Measurements from ENCODE around the gene ARID1A. TPM values are rescaled to one million over a fixed set of nuclear protein-coding genes. Genes with fewer than 3 reads are reported as not detected.

The ARID1A gene
- total RNA-seq, 2 donors from 2014 or later: 49.6 to 76.2 TPM

DNA sequence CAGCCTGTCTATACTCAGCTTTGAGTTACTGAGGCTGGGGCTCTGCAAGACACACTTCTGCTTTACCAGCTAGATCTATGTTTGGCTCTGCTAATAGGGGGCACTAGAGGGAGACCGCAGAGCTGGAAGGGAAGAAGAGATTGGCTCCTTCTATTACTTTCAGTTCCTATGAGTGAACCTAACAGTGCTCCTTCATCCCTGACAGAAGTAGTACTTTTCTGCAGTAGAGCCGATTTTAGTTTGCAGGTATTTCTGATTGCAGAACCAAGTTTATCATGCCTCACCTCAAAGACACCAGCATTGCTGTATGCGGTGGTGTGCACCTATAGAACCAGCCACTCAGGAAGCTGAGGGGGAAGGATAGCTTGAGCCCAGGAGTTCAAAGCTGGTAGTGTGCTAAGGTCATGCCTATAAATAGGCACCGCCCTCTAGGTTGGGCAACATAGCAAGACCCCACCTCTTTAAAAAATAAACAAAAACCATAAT is 125.0 kb downstream of the ARID1A start:
- H3K9me3 ChIP-seq: no peaks in the 10 kb centered on the region
- peak; percentile 48 for DNase-seq
- H3K4me3 ChIP-seq: no peak overlapping the region
- H3K36me3 ChIP-seq: no peaks in the 10 kb centered on the region
- peaks cover 4% of the 10 kb centered on the region for H3K4me1 ChIP-seq
- no peak overlapping the region for H3K27ac ChIP-seq
- H3K27me3 ChIP-seq: no peaks in the 10 kb centered on the region
- intact Hi-C loops (cut with DNase I): no loop called here
- TF ChIP-seq, protein P1, sequence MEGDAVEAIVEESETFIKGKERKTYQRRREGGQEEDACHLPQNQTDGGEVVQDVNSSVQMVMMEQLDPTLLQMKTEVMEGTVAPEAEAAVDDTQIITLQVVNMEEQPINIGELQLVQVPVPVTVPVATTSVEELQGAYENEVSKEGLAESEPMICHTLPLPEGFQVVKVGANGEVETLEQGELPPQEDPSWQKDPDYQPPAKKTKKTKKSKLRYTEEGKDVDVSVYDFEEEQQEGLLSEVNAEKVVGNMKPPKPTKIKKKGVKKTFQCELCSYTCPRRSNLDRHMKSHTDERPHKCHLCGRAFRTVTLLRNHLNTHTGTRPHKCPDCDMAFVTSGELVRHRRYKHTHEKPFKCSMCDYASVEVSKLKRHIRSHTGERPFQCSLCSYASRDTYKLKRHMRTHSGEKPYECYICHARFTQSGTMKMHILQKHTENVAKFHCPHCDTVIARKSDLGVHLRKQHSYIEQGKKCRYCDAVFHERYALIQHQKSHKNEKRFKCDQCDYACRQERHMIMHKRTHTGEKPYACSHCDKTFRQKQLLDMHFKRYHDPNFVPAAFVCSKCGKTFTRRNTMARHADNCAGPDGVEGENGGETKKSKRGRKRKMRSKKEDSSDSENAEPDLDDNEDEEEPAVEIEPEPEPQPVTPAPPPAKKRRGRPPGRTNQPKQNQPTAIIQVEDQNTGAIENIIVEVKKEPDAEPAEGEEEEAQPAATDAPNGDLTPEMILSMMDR (IDR thresholded peaks at IDR 0.05): peak; percentile 20
- no peak overlapping the region for H3K9ac ChIP-seq (ENCODE audit: low read depth in 2 of 2, low read length in 2 of 2)

DNA sequence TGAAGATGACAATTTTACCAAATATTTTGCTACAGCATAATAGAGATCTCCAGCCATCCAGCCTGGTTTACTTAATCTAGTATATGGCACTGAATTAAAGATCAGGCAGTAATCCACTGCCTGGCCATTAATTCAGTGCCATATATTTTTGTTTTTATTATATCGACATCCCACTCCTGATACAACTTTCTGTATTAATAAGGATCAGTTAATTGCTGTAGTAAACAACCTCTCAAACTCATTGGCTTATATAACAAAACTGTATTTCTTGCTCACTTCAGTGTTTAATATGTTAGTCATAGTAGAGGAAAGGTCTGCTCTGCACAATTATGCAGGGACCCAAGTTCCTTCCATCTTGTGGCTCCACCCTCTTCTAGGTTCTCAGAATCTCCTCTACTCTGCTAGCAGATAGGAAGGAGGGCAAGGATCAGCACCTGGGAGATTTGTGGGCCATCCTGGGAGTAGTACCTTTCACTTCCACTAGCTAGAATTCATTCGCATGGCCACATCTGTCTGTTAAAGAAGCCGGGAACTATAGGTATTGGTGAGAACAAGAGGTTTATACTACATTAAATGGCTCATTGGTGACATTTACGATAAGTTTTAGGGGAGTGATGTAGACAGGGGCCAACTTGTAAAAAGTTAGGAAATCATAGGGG is 127.1 kb downstream of the ARID1A start:
- intact Hi-C loops (cut with DNase I): no loop called here
- no peak overlapping the region for H3K4me3 ChIP-seq
- no peak overlapping the region for H3K27ac ChIP-seq
- no peaks in the 10 kb centered on the region for H3K9me3 ChIP-seq
- TF ChIP-seq, protein P1 (IDR thresholded peaks at IDR 0.05): no peak
- H3K27me3 ChIP-seq: no peaks in the 10 kb centered on the region
- H3K9ac ChIP-seq (ENCODE audit: low read depth in 2 of 2, low read length in 2 of 2): no peak overlapping the region
- DNase-seq: no peak
- no peaks in the 10 kb centered on the region for H3K36me3 ChIP-seq
- peaks cover 8% of the 10 kb centered on the region for H3K4me1 ChIP-seq

DNA sequence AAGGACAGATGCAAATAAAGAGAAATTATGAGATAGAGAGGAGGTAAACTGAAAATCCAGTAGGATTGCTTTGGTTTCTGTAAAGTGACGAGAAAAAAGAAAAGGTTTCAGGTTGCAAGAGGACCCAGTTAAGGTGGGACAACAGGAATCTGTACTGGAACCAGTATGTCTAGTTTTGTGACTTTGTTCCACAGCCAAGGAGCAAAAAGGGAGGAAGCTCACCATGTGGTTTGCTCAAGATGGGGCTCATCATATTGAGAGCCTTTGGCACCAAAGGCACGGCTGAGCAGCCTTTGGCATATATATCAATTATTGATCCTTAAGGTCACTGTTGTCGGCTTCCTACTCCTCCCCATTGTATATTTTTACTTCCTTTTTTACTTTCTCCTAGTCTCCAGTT is 128.9 kb downstream of the ARID1A start:
- Histone ChIP-seq H3K9ac (ENCODE audit: low read depth in 2 of 2, low read length in 2 of 2) (no peak overlapping the region), H3K4me3 (no peak overlapping the region), H3K4me1 (peaks cover 14% of the 10 kb centered on the region), H3K27ac (no peak overlapping the region), H3K9me3 (no peaks in the 10 kb centered on the region), H3K36me3 (no peaks in the 10 kb centered on the region), H3K27me3 (no peaks in the 10 kb centered on the region)
- TF ChIP-seq, protein P1 (IDR thresholded peaks at IDR 0.05): no peak
- DNase-seq: no peak
- intact Hi-C loops (cut with DNase I): no loop called here

DNA sequence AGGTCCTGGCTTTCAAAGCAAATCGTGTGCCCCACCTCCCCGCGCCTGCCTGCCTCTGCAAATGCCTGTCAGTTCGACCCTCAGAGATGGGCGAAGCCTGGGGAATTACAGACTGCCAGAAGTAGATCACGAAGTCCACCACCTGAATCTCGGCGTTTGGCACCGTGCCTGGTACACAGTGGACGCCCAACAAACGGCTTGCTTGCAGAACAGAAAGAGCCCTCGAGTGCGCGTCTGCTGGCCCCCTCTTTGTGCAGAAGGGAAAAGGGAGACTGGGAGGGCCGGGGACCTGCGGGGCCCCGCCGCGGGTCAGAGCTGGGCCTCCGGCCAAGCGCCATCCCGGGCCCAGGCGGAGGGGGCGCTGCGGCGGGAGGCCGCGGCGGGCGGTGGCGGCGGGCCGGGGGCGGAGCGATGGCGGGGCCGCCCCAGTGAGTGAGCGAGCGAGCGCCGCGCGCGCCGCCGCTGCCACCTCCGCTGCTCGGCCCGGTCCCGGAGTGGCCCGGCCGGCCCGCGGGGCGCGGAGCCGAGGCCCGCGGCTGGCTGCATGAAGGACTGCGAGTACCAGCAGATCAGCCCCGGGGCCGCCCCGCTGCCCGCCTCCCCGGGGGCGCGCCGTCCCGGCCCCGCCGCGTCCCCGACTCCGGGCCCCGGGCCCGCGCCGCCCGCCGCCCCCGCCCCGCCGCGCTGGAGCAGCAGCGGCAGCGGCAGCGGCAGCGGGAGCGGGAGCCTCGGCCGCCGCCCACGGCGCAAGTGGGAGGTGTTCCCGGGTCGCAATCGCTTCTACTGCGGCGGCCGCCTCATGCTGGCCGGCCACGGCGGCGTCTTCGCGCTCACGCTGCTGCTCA is 130.7 kb downstream of the ARID1A start, which contains the start of gene ZDHHC18:
ZDHHC18 (plus strand) TSS at position 428 of the 845 bp plus-strand sequence; CDS start at position 545, 117 bp downstream.
- Histone ChIP-seq H3K9me3 (no peaks in the 10 kb centered on the region), H3K9ac (ENCODE audit: low read depth in 2 of 2, low read length in 2 of 2) (peak within 1 kb of the TSS; percentile 79 to 91), H3K27ac (peak within 1 kb of the TSS; percentile 73), H3K36me3 (no peaks in the 10 kb centered on the region), H3K4me1 (peaks cover 14% of the 10 kb centered on the region), H3K4me3 (peak within 1 kb of the TSS; percentile 53), H3K27me3 (no peaks in the 10 kb centered on the region)
- TF ChIP-seq, protein P1 (IDR thresholded peaks at IDR 0.05): no peak
- intact Hi-C loops (cut with DNase I): no loop called here
- DNase-seq: peak; percentile 77

DNA sequence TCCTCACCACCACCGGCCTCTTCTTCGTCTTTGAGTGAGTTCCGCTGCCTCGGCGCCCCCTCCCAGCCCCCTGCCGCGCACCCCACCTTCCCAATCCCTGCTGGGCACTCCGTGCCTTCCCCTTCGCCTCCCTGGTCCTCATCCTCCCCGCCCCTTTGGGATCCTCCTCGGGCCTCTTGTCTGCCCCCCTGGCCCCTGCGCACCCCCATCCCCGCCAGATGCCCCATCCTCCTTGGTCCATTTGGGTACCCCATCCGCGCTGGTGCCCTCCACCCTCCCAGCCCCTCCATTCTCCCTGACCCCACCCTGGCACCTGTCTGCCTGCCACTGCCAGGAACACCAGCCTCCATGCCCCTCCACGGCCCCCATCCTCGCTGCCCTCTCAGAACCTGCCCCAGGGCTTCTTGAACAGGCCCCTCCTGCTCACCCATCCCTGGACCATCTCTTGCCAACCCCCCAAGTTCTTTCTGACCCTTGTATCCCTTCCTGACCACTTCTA is 131.3 kb downstream of the ARID1A start:
- Histone ChIP-seq H3K27me3 (no peaks in the 10 kb centered on the region), H3K36me3 (no peaks in the 10 kb centered on the region), H3K4me1 (peaks cover 14% of the 10 kb centered on the region), H3K27ac (no peak overlapping the region), H3K9me3 (no peaks in the 10 kb centered on the region), H3K4me3 (peak overlapping the region; percentile 53), H3K9ac (ENCODE audit: low read depth in 2 of 2, low read length in 2 of 2) (peak overlapping the region; percentile 75 to 76)
- intact Hi-C loops (cut with DNase I): no loop called here
- TF ChIP-seq, protein P1 (IDR thresholded peaks at IDR 0.05): no peak
- peak; percentile 32 for DNase-seq
